Sigmoid colon (tissue), 4 donors: ENCODE measurements around the gene PRDM11.

Source experiments
- EP300 ChIP-seq, 4 donors: sonication (generic); formaldehyde crosslinking; IDR thresholded peaks; one replicate each; pipeline ENCODE4 v1.6.1; 2017; ENCODE audit warnings: antibody characterized with exemption in 4 of 4
- POLR2A ChIP-seq, 2 donors: fragments of 450-650 bp; IDR thresholded peaks; one replicate each; pipeline ENCODE4 v1.6.1; 2016; ENCODE audit warnings: antibody characterized with exemption in 2 of 2, mild to moderate bottlenecking in 2 of 2, moderate library complexity in 2 of 2
- TF ChIP-seq, protein P1 (sequence below), 4 experiments: fragments of 450-650 bp in 3 of 4; fragments of 200-600 bp in 1 of 4; IDR thresholded peaks; one replicate each; pipeline ENCODE4 v1.5.1; 2016 to 2019; ENCODE audit warnings: antibody characterized with exemption in 4 of 4, mild to moderate bottlenecking in 3 of 4, moderate library complexity in 2 of 4

DNA sequence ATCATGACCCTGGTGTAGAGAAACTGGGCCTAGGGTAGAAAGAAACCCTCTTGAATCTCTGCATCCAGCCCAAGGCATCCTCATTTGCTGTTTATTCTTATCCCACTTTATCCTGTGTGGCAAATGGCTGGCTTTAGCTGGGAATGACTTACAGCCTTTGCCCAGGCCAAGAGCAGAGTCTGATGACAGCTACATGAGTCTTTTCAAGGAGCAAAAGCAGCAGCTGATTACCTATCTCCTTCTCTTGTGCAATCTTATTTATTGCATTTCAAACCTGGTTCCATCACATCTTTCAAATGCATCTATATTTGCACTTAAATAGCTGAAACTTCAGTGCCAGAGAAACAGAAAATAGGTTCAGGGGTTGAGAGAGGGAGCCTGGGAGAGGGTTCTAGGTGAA, 113.6 kb downstream of the PRDM11 start:
- TF ChIP-seq, protein P1, sequence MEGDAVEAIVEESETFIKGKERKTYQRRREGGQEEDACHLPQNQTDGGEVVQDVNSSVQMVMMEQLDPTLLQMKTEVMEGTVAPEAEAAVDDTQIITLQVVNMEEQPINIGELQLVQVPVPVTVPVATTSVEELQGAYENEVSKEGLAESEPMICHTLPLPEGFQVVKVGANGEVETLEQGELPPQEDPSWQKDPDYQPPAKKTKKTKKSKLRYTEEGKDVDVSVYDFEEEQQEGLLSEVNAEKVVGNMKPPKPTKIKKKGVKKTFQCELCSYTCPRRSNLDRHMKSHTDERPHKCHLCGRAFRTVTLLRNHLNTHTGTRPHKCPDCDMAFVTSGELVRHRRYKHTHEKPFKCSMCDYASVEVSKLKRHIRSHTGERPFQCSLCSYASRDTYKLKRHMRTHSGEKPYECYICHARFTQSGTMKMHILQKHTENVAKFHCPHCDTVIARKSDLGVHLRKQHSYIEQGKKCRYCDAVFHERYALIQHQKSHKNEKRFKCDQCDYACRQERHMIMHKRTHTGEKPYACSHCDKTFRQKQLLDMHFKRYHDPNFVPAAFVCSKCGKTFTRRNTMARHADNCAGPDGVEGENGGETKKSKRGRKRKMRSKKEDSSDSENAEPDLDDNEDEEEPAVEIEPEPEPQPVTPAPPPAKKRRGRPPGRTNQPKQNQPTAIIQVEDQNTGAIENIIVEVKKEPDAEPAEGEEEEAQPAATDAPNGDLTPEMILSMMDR (IDR thresholded peaks at IDR 0.05): no peak
- TF ChIP-seq EP300 (IDR thresholded peaks at IDR 0.05) (no peak), POLR2A (IDR thresholded peaks at IDR 0.05) (no peak)
